NB4 (cell line): ENCODE measurements around the gene ANKRD65.
"Not testable (repeated sequence)": the region's sequence is repeated elsewhere in the genome, so short reads cannot be mapped to it uniquely, and the experiment has no call there.

ENCODE experiments used
- DNase-seq: peaks from one replicate; pipeline ENCODE4 v3.0.0; 2010; ENCODE audit warnings: low read depth
- H3K4me3 ChIP-seq: one replicate; pipeline ENCODE4 v1.5.1; 2011; ENCODE audit warnings: mild to moderate bottlenecking, low read depth, low read length, moderate library complexity
- MYC ChIP-seq: IDR thresholded peaks from 2 replicates; pipeline ENCODE4 v1.6.1; 2011; ENCODE audit warnings: low read depth, low read length
- POLR2A ChIP-seq: IDR thresholded peaks from 2 replicates; pipeline ENCODE4 v1.6.1; 2011; ENCODE audit warnings: mild to moderate bottlenecking; ENCODE audit not compliant: insufficient read length; ENCODE audit errors: extremely low read depth
- TF ChIP-seq, protein P1 (sequence below): IDR thresholded peaks from one replicate; pipeline ENCODE4 v1.5.1; 2012; ENCODE audit warnings: low read depth, low read length
- TF ChIP-seq, protein P2 (sequence below): IDR thresholded peaks from 2 replicates; pipeline ENCODE4 v1.6.1; 2011; ENCODE audit warnings: low read depth, low read length

The ANKRD65 gene

DNA sequence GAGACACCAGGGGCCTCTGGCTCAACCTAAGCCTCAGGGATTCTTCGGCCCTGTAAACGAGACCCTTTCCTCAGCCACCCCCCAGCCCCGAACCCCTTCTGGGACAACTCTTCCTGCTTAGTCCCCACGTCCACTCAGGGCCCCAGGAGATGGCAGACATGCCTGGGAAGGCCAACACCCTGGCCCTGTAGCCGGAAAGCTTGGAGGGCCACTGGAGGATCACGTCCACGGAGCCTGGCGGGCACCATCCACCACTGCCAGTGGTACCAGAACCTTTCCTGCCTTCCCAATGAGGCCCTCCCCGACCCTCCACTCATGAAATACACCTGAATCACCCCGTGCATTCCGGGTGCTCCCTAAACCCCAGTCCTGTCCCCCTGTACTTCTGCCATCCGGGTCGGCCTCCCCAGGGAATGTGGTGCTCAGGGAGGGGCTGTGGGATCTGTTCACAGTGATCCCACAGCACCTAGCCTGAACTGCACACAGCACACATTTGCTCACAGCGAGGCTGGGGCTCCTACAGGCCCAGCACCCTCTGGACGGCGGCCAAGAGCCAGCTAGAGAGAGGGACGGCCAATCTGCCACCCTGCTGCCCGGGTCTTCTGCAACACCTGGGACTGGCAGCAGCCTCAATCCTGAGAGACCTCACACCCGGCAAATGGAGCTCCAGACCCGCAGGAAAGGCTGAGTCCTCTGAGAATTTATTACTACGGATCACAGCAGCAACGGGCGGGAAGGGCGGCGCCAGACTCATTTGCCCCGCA lies 47.8 kb downstream of the ANKRD65 start:
- no peak overlapping the region for H3K4me3 ChIP-seq
- DNase-seq = no peak
- TF ChIP-seq MYC (no peak), POLR2A (no peak)
- TF ChIP-seq, protein P1, sequence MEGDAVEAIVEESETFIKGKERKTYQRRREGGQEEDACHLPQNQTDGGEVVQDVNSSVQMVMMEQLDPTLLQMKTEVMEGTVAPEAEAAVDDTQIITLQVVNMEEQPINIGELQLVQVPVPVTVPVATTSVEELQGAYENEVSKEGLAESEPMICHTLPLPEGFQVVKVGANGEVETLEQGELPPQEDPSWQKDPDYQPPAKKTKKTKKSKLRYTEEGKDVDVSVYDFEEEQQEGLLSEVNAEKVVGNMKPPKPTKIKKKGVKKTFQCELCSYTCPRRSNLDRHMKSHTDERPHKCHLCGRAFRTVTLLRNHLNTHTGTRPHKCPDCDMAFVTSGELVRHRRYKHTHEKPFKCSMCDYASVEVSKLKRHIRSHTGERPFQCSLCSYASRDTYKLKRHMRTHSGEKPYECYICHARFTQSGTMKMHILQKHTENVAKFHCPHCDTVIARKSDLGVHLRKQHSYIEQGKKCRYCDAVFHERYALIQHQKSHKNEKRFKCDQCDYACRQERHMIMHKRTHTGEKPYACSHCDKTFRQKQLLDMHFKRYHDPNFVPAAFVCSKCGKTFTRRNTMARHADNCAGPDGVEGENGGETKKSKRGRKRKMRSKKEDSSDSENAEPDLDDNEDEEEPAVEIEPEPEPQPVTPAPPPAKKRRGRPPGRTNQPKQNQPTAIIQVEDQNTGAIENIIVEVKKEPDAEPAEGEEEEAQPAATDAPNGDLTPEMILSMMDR = no peak
- TF ChIP-seq, protein P2, sequence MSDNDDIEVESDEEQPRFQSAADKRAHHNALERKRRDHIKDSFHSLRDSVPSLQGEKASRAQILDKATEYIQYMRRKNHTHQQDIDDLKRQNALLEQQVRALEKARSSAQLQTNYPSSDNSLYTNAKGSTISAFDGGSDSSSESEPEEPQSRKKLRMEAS = no peak

DNA sequence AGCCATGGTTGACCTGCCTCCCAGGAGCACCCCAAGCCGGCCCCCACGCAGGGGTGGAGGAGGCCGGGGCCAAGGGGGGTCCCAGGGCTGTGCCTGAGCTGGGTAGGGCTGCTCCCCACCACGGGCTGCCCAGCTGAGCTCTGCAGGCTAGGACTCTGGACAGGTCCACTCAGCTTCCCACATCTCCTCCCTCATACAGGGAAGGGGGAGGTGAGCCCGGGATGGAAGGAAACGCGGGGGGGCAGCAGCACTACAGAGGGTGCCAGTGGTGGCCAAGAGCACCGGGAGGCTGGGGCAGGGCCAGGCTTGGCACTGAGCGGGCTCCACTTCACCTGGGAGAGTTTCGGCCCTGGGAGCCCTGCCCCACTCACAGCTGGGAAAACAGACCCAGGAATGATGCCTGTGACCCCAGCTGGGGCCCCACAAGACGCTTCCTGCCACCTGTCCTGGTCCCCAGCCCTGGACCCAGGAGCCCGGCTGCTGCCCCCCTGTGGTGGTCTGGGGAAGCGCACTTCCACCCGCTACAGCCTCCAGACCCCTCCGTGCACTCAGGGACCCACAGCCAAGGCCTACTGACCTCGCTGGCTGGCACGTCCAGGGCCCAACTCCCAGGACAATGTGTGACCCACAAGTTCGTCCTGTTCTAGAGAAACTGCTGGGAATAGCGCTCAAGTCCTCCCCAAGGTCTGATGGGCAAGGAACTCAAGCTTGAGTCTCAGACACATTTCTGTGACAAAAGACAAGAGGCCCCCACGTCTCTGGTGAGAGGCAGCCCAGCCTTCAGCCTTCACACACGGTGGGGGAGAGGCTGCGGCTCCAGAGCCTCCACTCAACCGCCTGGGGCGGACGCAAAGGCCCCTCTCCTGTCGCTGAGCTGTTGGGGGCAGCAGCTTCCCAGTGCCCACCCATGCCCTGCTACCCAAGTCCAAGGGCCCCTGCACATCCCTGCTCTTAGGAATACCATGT lies 49.0 kb downstream of the ANKRD65 start:
- TF ChIP-seq, protein P1 = peak; percentile 84
- TF ChIP-seq, protein P2 = peak; percentile 48; the same call in 1 of the 2 replicates
- TF ChIP-seq MYC (no peak), POLR2A (no peak)
- DNase-seq = peak; percentile 74
- no peak overlapping the region for H3K4me3 ChIP-seq

DNA sequence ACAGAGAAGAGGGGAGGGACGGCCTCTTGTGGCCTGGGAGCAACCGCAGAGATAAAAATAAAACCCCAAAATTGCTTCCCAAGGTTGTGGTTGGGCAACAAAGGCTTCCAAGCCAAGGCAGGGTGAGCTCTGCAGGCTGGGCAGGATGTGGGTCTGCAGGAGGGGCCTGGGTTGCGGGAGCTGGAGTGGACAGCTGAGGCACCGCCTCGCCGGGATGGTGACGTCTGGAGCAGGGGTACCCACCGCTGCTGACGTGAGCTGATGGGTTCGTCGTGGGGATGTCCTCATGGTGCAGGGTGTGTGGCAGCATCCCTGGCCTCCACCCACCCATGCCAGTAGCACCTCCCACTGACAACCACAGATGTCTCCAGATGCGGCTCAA lies 49.7 kb downstream of the ANKRD65 start:
- TF ChIP-seq POLR2A (no peak), MYC (no peak)
- TF ChIP-seq, protein P1 = no peak
- TF ChIP-seq, protein P2 = no peak
- DNase-seq = peak; percentile 94
- no peak overlapping the region for H3K4me3 ChIP-seq

DNA sequence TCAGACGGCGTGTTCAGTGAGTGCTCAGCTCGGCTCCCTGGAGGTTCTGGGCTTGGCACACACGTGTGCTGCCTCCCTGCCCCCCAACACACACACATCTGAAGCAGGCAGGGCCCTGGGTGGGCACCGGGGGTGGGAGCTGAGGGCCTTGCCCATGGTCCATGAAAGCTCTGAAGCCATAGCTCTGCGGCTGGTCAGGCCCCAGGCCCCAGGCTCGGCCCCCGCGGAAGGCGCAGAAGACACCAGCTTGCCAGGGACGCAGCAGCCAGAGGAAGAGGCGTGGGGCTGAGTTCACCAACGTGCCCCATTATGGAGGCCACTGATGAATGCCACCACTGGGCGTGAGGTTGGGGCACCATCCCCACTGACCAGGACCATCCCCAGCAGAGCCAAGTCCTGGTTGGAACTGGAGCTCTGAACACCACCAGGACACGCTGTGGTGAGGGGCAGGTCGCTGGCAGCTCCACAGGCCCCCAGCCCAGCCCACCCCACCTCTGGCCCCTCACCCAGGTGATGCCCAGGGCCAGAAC lies 50.2 kb downstream of the ANKRD65 start:
- DNase-seq = no peak
- TF ChIP-seq, protein P2 = no peak
- TF ChIP-seq POLR2A (no peak), MYC (no peak)
- TF ChIP-seq, protein P1 = no peak
- H3K4me3 ChIP-seq = no peak overlapping the region

DNA sequence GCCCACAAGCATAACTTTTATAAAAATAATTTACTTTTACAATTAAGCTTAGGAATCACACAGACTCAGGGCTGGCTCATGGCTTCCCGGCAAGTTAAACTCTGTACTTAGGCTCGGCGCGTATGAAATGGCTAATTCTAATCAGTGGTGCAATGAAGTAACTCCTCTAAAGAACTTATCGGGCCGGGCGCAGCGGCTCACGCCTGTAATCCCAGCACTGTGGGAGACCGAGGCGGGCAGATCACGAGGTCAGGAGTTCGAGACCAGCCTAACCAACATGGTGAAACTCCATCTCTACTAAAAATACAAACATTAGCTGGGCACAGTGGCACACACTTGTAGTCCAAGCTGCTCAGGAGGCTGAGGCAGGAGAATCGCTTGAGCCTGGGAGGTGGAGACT lies 51.0 kb downstream of the ANKRD65 start:
- DNase-seq, H3K4me3 ChIP-seq: not testable (repeated sequence)
